ENCODE data around the gene NIPBL. TPM values are rescaled to one million over a fixed set of nuclear protein-coding genes. Genes with fewer than 3 reads are reported as not detected.

The NIPBL gene
- total RNA-seq, 1 donor from 2014 or later, result 90.3 TPM

- no peak for DNase-seq
Observed at GRCh38 chr5:37103302-37103701, 226.7 kb downstream of the NIPBL start.

GRCh38 chr5:37109338-37109737 lies 232.8 kb downstream of the NIPBL start:
- no peak for DNase-seq

GRCh38 chr5:37110135-37110534 lies 233.6 kb downstream of the NIPBL start:
- DNase-seq, result no peak

GRCh38 chr5:37111426-37112382 lies 235.1 kb downstream of the NIPBL start:
- no peak for DNase-seq

GRCh38 chr5:37112383-37112991 lies 235.9 kb downstream of the NIPBL start:
- no peak for DNase-seq

Measured in skin of body (tissue), 2 donors.